ENCODE data around the gene RGL2. TPM values are rescaled to one million over a fixed set of nuclear protein-coding genes. Genes with fewer than 3 reads are reported as not detected.

RGL2 gene
- total RNA-seq, 1 experiment from 2014 or later: 71.3 TPM

GRCh38 chr6:33339193-33339592 is 40.5 kb upstream of the RGL2 start:
- no TSS peak for BruUV-seq (replicated peaks)
- ChIA-PET CTCF (no interaction called here), POLR2A (no interaction called here)
- TF ChIP-seq CTCF (IDR thresholded peaks at IDR 0.05; ENCODE audit: insufficient read depth in 1 of 2, low read depth in 1 of 2, low read length in 1 of 2, severe bottlenecking in 1 of 2, unreplicated experiment in 1 of 2): no peak
- Histone ChIP-seq H3K4me1 (no peaks in the 10 kb centered on the region; the same call in 1 of the 2 replicates), H3K9me3 (no peaks in the 10 kb centered on the region), H3K4me3 (ENCODE audit: low read depth, low read length) (no peak overlapping the region), H3K27me3 (replicated peaks; ENCODE audit: control insufficient read depth, insufficient read depth, low read length) (no peaks in the 10 kb centered on the region), H3K36me3 (ENCODE audit: control insufficient read depth, insufficient read depth, low read length) (no peaks in the 10 kb centered on the region)
- DNase-seq: no peak
- Mint-ChIP-seq H3K27me3 (ENCODE audit: insufficient read depth, unreplicated experiment) (no peaks in the 10 kb centered on the region), H3K36me3 (ENCODE audit: insufficient read depth, unreplicated experiment) (no peaks in the 10 kb centered on the region), H3K4me3 (ENCODE audit: unreplicated experiment) (no peak overlapping the region), H3K27ac (ENCODE audit: unreplicated experiment) (no peak overlapping the region), H3K9me3 (ENCODE audit: unreplicated experiment) (no peaks in the 10 kb centered on the region), H3K4me1 (ENCODE audit: low read depth, unreplicated experiment) (no peaks in the 10 kb centered on the region)
- intact Hi-C loops (cut with micrococcal nuclease; ENCODE audit: unreplicated experiment): no loop called here

- ChIA-PET POLR2A (no interaction called here), CTCF (interaction anchor here (0.6 kb wide), 1 partner anchor 1102 kb away, joined by 4 read pairs; no protein-coding TSS in a partner anchor)
- H3K36me3 Mint-ChIP-seq (ENCODE audit: insufficient read depth, unreplicated experiment): peaks cover under 1% of the 10 kb centered on the region
- no peak for TF ChIP-seq CTCF (IDR thresholded peaks at IDR 0.05; ENCODE audit: insufficient read depth in 1 of 2, low read depth in 1 of 2, low read length in 1 of 2, severe bottlenecking in 1 of 2, unreplicated experiment in 1 of 2)
- no peak for DNase-seq
- Histone ChIP-seq H3K4me3 (ENCODE audit: low read depth, low read length) (no peak overlapping the region), H3K36me3 (ENCODE audit: control insufficient read depth, insufficient read depth, low read length) (no peaks in the 10 kb centered on the region), H3K4me1 (no peaks in the 10 kb centered on the region), H3K9me3 (no peaks in the 10 kb centered on the region), H3K27me3 (replicated peaks; ENCODE audit: control insufficient read depth, insufficient read depth, low read length) (no peaks in the 10 kb centered on the region)
- no peaks in the 10 kb centered on the region for H3K4me1 Mint-ChIP-seq (ENCODE audit: low read depth, unreplicated experiment)
- H3K27me3 Mint-ChIP-seq (ENCODE audit: insufficient read depth, unreplicated experiment): no peaks in the 10 kb centered on the region
- H3K4me3 Mint-ChIP-seq (ENCODE audit: unreplicated experiment): no peak overlapping the region
- H3K27ac Mint-ChIP-seq (ENCODE audit: unreplicated experiment): no peak overlapping the region
- no TSS peak for BruUV-seq (replicated peaks)
- intact Hi-C loops (cut with micrococcal nuclease; ENCODE audit: unreplicated experiment): no loop called here
- H3K9me3 Mint-ChIP-seq (ENCODE audit: unreplicated experiment): no peaks in the 10 kb centered on the region
Observed at GRCh38 chr6:33336495-33336894, 37.8 kb upstream of the RGL2 start.

GRCh38 chr6:33335916-33336315 is 37.2 kb upstream of the RGL2 start:
- H3K36me3 ChIP-seq (ENCODE audit: control insufficient read depth, insufficient read depth, low read length): no peaks in the 10 kb centered on the region
- H3K9me3 ChIP-seq: no peaks in the 10 kb centered on the region
- intact Hi-C loops (cut with micrococcal nuclease; ENCODE audit: unreplicated experiment): no loop called here
- no TSS peak for BruUV-seq (replicated peaks)
- H3K27ac Mint-ChIP-seq (ENCODE audit: unreplicated experiment): no peak overlapping the region
- ChIA-PET POLR2A (no interaction called here), CTCF (interaction anchor here (0.6 kb wide), 1 partner anchor 1102 kb away, joined by 4 read pairs; no protein-coding TSS in a partner anchor)
- H3K4me3 ChIP-seq (ENCODE audit: low read depth, low read length): no peak overlapping the region
- H3K4me3 Mint-ChIP-seq (ENCODE audit: unreplicated experiment): no peak overlapping the region
- no peaks in the 10 kb centered on the region for H3K27me3 ChIP-seq (replicated peaks; ENCODE audit: control insufficient read depth, insufficient read depth, low read length)
- no peak for TF ChIP-seq CTCF (IDR thresholded peaks at IDR 0.05; ENCODE audit: insufficient read depth in 1 of 2, low read depth in 1 of 2, low read length in 1 of 2, severe bottlenecking in 1 of 2, unreplicated experiment in 1 of 2)
- no peaks in the 10 kb centered on the region for H3K9me3 Mint-ChIP-seq (ENCODE audit: unreplicated experiment)
- DNase-seq: no peak
- peaks cover 5% of the 10 kb centered on the region for H3K36me3 Mint-ChIP-seq (ENCODE audit: insufficient read depth, unreplicated experiment)
- no peaks in the 10 kb centered on the region for H3K27me3 Mint-ChIP-seq (ENCODE audit: insufficient read depth, unreplicated experiment)
- no peaks in the 10 kb centered on the region for H3K4me1 Mint-ChIP-seq (ENCODE audit: low read depth, unreplicated experiment)
- H3K4me1 ChIP-seq: no peaks in the 10 kb centered on the region

Measured in Caco-2 (cell line).